ENCODE results near the gene ADAMTS20. TPM values are rescaled to one million over a fixed set of nuclear protein-coding genes. Genes with fewer than 3 reads are reported as not detected.

Gene ADAMTS20, protein sequence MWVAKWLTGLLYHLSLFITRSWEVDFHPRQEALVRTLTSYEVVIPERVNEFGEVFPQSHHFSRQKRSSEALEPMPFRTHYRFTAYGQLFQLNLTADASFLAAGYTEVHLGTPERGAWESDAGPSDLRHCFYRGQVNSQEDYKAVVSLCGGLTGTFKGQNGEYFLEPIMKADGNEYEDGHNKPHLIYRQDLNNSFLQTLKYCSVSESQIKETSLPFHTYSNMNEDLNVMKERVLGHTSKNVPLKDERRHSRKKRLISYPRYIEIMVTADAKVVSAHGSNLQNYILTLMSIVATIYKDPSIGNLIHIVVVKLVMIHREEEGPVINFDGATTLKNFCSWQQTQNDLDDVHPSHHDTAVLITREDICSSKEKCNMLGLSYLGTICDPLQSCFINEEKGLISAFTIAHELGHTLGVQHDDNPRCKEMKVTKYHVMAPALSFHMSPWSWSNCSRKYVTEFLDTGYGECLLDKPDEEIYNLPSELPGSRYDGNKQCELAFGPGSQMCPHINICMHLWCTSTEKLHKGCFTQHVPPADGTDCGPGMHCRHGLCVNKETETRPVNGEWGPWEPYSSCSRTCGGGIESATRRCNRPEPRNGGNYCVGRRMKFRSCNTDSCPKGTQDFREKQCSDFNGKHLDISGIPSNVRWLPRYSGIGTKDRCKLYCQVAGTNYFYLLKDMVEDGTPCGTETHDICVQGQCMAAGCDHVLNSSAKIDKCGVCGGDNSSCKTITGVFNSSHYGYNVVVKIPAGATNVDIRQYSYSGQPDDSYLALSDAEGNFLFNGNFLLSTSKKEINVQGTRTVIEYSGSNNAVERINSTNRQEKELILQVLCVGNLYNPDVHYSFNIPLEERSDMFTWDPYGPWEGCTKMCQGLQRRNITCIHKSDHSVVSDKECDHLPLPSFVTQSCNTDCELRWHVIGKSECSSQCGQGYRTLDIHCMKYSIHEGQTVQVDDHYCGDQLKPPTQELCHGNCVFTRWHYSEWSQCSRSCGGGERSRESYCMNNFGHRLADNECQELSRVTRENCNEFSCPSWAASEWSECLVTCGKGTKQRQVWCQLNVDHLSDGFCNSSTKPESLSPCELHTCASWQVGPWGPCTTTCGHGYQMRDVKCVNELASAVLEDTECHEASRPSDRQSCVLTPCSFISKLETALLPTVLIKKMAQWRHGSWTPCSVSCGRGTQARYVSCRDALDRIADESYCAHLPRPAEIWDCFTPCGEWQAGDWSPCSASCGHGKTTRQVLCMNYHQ (N-terminal part only)
- total RNA-seq (2022; extraction: Qiagen RNA extraction) = not detected in 5 replicates

DNA sequence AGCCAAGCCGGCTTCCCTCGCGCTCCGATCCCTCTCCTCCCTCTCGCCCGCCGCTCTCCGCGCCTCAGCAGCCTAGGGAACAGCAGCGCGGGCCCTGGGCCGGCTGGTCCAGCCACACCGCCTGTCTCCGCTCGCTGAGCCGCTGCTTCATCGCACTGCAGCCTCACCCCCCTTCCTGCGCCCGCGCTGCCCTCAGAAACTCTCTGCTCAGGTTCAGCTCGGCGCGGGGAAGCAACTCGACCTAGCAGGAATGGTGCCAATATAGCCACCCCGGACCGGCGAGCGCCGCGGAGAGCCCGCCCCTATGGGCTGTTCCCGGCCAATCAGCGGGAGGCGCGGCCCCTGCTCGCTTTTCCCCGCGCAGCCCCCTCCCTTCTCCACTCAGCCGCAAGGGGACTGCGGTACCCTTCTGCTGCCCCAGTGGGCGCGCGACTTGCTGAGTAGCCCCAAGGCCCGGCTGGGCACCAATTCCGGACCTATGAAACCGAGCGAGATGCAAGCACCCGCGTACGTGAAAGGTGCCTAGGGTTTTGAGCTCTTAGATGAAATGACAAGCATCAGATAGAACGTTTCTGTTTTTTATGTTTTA lies at the start of gene ADAMTS20:
ADAMTS20 (minus strand) TSS at position 233 of the 589 bp plus-strand sequence. CDS start 282 bp downstream, outside the sequence.

Other genes starting within 250 kb of the ADAMTS20 start
- 3.1 to 5.2 TPM (median 3.6 TPM) in 5 replicates for gene PUS7L, start 206.6 kb upstream of the ADAMTS20 start, total RNA-seq (2022; extraction: Qiagen RNA extraction)
- gene IRAK4, start 206.7 kb upstream of the ADAMTS20 start, total RNA-seq (2022; extraction: Qiagen RNA extraction) = 3.4 to 4.2 TPM (median 3.9 TPM) in 5 replicates